ENCODE results near the gene SLC34A3. TPM values are rescaled to one million over a fixed set of nuclear protein-coding genes. Genes with fewer than 3 reads are reported as not detected.

Gene SLC34A3
- total RNA-seq, 1 experiment from 2014 or later, result 0.13 TPM

DNA sequence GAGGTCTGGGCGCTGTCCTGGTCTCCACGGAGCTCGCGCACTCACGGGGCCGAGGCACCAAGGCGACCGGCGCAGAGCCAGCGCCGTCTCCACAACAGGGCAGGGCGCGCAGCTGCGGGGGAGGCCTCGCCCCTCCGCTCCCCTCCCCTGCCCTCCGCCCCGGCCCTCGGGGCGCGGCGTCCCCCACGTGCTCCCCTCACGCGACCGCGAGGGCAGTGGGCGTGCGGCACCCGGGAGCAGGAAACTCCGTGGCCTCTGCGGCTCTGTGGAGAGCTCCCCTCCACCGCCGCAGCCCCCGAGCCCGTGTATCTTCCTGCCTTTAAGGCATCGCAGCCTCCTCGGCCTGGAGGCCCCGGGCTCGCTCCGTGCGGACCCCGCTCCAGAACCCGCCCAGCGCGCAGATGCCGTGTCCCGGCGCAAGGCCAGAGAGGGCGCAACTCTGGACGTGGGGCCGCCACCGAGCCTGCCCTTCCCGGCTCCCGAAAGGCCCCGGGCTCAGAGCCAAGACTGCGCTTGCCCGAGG is 9.7 kb downstream of the SLC34A3 start (continued):
- TF ChIP-seq, protein P1, sequence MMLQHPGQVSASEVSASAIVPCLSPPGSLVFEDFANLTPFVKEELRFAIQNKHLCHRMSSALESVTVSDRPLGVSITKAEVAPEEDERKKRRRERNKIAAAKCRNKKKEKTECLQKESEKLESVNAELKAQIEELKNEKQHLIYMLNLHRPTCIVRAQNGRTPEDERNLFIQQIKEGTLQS (CRISPR knock-in tag; conservative IDR thresholded peaks at IDR 0.05), result no peak
- TF ChIP-seq FOXP1 (CRISPR knock-in tag; IDR thresholded peaks at IDR 0.05; ENCODE audit: borderline replicate concordance) (peak; percentile 87; the same call in 1 of the 2 replicates), GRHL2 (CRISPR knock-in tag; IDR thresholded peaks at IDR 0.05; ENCODE audit: insufficient replicate concordance, severe bottlenecking) (no peak), NFE2L1 (CRISPR knock-in tag; IDR thresholded peaks at IDR 0.05) (0 out of 2 replicates have a peak, but pooled peaks have one; percentile 14), NFYB (CRISPR knock-in tag; conservative IDR thresholded peaks at IDR 0.05; ENCODE audit: low read depth) (no peak), NR3C1 (CRISPR knock-in tag; conservative IDR thresholded peaks at IDR 0.05; ENCODE audit: low read depth) (no peak), NR2C2 (CRISPR knock-in tag; IDR thresholded peaks at IDR 0.05) (no peak), SP1 (CRISPR knock-in tag; conservative IDR thresholded peaks at IDR 0.05) (no peak), JAZF1 (CRISPR knock-in tag; IDR thresholded peaks at IDR 0.05) (no peak), ZBTB21 (CRISPR knock-in tag; IDR thresholded peaks at IDR 0.05; ENCODE audit: borderline replicate concordance) (no peak), NFATC4 (CRISPR knock-in tag; IDR thresholded peaks at IDR 0.05) (no peak), EMX1 (CRISPR knock-in tag; IDR thresholded peaks at IDR 0.05) (no peak), SMAD4 (CRISPR knock-in tag; IDR thresholded peaks at IDR 0.05) (no peak)
- TF ChIP-seq, protein P2, sequence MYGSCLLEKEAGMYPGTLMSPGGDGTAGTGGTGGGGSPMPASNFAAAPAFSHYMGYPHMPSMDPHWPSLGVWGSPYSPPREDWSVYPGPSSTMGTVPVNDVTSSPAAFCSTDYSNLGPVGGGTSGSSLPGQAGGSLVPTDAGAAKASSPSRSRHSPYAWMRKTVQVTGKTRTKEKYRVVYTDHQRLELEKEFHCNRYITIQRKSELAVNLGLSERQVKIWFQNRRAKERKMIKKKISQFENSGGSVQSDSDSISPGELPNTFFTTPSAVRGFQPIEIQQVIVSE (CRISPR knock-in tag; IDR thresholded peaks at IDR 0.05; ENCODE audit: borderline replicate concordance), result no peak
- TF ChIP-seq, protein P3, sequence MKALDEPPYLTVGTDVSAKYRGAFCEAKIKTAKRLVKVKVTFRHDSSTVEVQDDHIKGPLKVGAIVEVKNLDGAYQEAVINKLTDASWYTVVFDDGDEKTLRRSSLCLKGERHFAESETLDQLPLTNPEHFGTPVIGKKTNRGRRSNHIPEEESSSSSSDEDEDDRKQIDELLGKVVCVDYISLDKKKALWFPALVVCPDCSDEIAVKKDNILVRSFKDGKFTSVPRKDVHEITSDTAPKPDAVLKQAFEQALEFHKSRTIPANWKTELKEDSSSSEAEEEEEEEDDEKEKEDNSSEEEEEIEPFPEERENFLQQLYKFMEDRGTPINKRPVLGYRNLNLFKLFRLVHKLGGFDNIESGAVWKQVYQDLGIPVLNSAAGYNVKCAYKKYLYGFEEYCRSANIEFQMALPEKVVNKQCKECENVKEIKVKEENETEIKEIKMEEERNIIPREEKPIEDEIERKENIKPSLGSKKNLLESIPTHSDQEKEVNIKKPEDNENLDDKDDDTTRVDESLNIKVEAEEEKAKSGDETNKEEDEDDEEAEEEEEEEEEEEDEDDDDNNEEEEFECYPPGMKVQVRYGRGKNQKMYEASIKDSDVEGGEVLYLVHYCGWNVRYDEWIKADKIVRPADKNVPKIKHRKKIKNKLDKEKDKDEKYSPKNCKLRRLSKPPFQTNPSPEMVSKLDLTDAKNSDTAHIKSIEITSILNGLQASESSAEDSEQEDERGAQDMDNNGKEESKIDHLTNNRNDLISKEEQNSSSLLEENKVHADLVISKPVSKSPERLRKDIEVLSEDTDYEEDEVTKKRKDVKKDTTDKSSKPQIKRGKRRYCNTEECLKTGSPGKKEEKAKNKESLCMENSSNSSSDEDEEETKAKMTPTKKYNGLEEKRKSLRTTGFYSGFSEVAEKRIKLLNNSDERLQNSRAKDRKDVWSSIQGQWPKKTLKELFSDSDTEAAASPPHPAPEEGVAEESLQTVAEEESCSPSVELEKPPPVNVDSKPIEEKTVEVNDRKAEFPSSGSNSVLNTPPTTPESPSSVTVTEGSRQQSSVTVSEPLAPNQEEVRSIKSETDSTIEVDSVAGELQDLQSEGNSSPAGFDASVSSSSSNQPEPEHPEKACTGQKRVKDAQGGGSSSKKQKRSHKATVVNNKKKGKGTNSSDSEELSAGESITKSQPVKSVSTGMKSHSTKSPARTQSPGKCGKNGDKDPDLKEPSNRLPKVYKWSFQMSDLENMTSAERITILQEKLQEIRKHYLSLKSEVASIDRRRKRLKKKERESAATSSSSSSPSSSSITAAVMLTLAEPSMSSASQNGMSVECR (CRISPR knock-in tag; IDR thresholded peaks at IDR 0.05; ENCODE audit: borderline replicate concordance), result peak; percentile 76
- TF ChIP-seq, protein P4, sequence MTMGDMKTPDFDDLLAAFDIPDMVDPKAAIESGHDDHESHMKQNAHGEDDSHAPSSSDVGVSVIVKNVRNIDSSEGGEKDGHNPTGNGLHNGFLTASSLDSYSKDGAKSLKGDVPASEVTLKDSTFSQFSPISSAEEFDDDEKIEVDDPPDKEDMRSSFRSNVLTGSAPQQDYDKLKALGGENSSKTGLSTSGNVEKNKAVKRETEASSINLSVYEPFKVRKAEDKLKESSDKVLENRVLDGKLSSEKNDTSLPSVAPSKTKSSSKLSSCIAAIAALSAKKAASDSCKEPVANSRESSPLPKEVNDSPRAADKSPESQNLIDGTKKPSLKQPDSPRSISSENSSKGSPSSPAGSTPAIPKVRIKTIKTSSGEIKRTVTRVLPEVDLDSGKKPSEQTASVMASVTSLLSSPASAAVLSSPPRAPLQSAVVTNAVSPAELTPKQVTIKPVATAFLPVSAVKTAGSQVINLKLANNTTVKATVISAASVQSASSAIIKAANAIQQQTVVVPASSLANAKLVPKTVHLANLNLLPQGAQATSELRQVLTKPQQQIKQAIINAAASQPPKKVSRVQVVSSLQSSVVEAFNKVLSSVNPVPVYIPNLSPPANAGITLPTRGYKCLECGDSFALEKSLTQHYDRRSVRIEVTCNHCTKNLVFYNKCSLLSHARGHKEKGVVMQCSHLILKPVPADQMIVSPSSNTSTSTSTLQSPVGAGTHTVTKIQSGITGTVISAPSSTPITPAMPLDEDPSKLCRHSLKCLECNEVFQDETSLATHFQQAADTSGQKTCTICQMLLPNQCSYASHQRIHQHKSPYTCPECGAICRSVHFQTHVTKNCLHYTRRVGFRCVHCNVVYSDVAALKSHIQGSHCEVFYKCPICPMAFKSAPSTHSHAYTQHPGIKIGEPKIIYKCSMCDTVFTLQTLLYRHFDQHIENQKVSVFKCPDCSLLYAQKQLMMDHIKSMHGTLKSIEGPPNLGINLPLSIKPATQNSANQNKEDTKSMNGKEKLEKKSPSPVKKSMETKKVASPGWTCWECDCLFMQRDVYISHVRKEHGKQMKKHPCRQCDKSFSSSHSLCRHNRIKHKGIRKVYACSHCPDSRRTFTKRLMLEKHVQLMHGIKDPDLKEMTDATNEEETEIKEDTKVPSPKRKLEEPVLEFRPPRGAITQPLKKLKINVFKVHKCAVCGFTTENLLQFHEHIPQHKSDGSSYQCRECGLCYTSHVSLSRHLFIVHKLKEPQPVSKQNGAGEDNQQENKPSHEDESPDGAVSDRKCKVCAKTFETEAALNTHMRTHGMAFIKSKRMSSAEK (CRISPR knock-in tag; IDR thresholded peaks at IDR 0.05; ENCODE audit: borderline replicate concordance), result no peak
- TF ChIP-seq, protein P5, sequence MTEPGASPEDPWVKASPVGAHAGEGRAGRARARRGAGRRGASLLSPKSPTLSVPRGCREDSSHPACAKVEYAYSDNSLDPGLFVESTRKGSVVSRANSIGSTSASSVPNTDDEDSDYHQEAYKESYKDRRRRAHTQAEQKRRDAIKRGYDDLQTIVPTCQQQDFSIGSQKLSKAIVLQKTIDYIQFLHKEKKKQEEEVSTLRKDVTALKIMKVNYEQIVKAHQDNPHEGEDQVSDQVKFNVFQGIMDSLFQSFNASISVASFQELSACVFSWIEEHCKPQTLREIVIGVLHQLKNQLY (CRISPR knock-in tag; IDR thresholded peaks at IDR 0.05), result no peak
- TF ChIP-seq, protein P6, sequence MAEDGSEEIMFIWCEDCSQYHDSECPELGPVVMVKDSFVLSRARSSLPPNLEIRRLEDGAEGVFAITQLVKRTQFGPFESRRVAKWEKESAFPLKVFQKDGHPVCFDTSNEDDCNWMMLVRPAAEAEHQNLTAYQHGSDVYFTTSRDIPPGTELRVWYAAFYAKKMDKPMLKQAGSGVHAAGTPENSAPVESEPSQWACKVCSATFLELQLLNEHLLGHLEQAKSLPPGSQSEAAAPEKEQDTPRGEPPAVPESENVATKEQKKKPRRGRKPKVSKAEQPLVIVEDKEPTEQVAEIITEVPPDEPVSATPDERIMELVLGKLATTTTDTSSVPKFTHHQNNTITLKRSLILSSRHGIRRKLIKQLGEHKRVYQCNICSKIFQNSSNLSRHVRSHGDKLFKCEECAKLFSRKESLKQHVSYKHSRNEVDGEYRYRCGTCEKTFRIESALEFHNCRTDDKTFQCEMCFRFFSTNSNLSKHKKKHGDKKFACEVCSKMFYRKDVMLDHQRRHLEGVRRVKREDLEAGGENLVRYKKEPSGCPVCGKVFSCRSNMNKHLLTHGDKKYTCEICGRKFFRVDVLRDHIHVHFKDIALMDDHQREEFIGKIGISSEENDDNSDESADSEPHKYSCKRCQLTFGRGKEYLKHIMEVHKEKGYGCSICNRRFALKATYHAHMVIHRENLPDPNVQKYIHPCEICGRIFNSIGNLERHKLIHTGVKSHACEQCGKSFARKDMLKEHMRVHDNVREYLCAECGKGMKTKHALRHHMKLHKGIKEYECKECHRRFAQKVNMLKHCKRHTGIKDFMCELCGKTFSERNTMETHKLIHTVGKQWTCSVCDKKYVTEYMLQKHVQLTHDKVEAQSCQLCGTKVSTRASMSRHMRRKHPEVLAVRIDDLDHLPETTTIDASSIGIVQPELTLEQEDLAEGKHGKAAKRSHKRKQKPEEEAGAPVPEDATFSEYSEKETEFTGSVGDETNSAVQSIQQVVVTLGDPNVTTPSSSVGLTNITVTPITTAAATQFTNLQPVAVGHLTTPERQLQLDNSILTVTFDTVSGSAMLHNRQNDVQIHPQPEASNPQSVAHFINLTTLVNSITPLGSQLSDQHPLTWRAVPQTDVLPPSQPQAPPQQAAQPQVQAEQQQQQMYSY (CRISPR knock-in tag; IDR thresholded peaks at IDR 0.05), result no peak
- TF ChIP-seq, protein P7, sequence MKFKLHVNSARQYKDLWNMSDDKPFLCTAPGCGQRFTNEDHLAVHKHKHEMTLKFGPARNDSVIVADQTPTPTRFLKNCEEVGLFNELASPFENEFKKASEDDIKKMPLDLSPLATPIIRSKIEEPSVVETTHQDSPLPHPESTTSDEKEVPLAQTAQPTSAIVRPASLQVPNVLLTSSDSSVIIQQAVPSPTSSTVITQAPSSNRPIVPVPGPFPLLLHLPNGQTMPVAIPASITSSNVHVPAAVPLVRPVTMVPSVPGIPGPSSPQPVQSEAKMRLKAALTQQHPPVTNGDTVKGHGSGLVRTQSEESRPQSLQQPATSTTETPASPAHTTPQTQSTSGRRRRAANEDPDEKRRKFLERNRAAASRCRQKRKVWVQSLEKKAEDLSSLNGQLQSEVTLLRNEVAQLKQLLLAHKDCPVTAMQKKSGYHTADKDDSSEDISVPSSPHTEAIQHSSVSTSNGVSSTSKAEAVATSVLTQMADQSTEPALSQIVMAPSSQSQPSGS (CRISPR knock-in tag; IDR thresholded peaks at IDR 0.05; ENCODE audit: borderline replicate concordance, low read depth), result no peak
- TF ChIP-seq, protein P8, sequence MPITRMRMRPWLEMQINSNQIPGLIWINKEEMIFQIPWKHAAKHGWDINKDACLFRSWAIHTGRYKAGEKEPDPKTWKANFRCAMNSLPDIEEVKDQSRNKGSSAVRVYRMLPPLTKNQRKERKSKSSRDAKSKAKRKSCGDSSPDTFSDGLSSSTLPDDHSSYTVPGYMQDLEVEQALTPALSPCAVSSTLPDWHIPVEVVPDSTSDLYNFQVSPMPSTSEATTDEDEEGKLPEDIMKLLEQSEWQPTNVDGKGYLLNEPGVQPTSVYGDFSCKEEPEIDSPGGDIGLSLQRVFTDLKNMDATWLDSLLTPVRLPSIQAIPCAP (CRISPR knock-in tag; IDR thresholded peaks at IDR 0.05), result 0 out of 2 replicates have a peak, but pooled peaks have one; percentile 52
- TF ChIP-seq, protein P9, sequence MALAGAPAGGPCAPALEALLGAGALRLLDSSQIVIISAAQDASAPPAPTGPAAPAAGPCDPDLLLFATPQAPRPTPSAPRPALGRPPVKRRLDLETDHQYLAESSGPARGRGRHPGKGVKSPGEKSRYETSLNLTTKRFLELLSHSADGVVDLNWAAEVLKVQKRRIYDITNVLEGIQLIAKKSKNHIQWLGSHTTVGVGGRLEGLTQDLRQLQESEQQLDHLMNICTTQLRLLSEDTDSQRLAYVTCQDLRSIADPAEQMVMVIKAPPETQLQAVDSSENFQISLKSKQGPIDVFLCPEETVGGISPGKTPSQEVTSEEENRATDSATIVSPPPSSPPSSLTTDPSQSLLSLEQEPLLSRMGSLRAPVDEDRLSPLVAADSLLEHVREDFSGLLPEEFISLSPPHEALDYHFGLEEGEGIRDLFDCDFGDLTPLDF (CRISPR knock-in tag; IDR thresholded peaks at IDR 0.05), result 0 out of 2 replicates have a peak, but pooled peaks have one; percentile 46

Measured in WTC11 (cell line).